Ovary (tissue), 9 donors: ENCODE data around the gene FAM120B. TPM values are rescaled to one million over a fixed set of nuclear protein-coding genes. Genes with fewer than 3 reads are reported as not detected.
A peak's percentile ranks its signal among the peaks of the same experiment; 100 is the strongest.

Source experiments
- DNase-seq, 5 donors: peaks; one replicate each; pipeline ENCODE4 v3.0.0-alpha.2; 2019 to 2020
- H3K27ac ChIP-seq, 2 donors: fragments of 200-600 bp; one replicate each; pipeline versions ENCODE4 v1.5.1 to v1.8.0; 2019 to 2022
- H3K27me3 ChIP-seq: fragments of 200-600 bp; one replicate; pipeline ENCODE4 v1.8.0; 2022
- H3K36me3 ChIP-seq: fragments of 200-600 bp; sonication (generic); one replicate; pipeline ENCODE4 v1.5.1; 2019
- H3K4me1 ChIP-seq: one replicate; pipeline ENCODE4 v1.8.1; 2013; ENCODE audit warnings: mild to moderate bottlenecking, moderate library complexity; ENCODE audit not compliant: insufficient read depth
- H3K4me3 ChIP-seq: fragments of 200-600 bp; sonication (generic); one replicate; pipeline ENCODE4 v1.5.1; 2017
- H3K9me3 ChIP-seq, 2 donors: fragments of 200-600 bp in 1 of 2; sonication (generic) in 1 of 2; one replicate each; pipeline versions ENCODE4 v1.5.1 to v1.8.1; 2013 to 2019; ENCODE audit warnings: mild to moderate bottlenecking in 1 of 2, moderate library complexity in 1 of 2
- EP300 ChIP-seq: sonication (generic); formaldehyde crosslinking; IDR thresholded peaks from one replicate; pipeline ENCODE4 v1.6.1; 2017; ENCODE audit warnings: antibody characterized with exemption
- POLR2A ChIP-seq: fragments of 450-650 bp; IDR thresholded peaks from one replicate; pipeline ENCODE4 v1.6.1; 2017; ENCODE audit warnings: antibody characterized with exemption, mild to moderate bottlenecking, moderate library complexity
- WGBS, 3 donors: extraction: QIAGEN DNeasy Blood & Tissue Kit in 1 of 3; methylation state at CpG; one replicate each; pipeline versions ENCODE4 v1.1.5 to v1.1.7; 2013 to 2017; 5-methylcytosine and 5-hydroxymethylcytosine counted together
- intact Hi-C, 4 donors: fragments of 100-400 bp; cut with DNase I; formaldehyde crosslinking; loops; one replicate each; pipeline versions ENCODE4 v1.11.0 to v1.15.1; 2022 to 2023
- polyA plus RNA-seq, 2 donors: library from polyadenylated mRNA; stranded (reverse); fragments of 200-250 nt in 1 of 2; fragments of 350-450 nt in 1 of 2; fragmentation: Illumina TruSeq in 1 of 2; extraction: RNeasy Lipid Tissue Mini Kit (QIAGEN cat#74804) in 1 of 2; gene quantifications; one replicate each; pipeline ENCODE4 v1.2.3, GENCODE V29; 2013 to 2014
- total RNA-seq, 7 donors: library from RNA; depleted of rRNA in 2 of 7; stranded (reverse); fragments of >200 nt in 2 of 7; fragmentation: NEBNext Ultra II Directional in 3 of 7; extraction: Animal tissue kit (Norgen Biotek cat#: 25700) in 3 of 7; gene quantifications; one replicate each; pipeline versions ENCODE4 v1.1.0 to v1.2.4, GENCODE V29; 2016 to 2023
- TF ChIP-seq, protein P1 (sequence below), 3 donors: fragments of 450-650 bp in 2 of 3; fragments of 200-600 bp in 1 of 3; IDR thresholded peaks; one replicate each; pipeline versions ENCODE4 v1.5.1 to v1.8.0; 2016 to 2022; ENCODE audit warnings: antibody characterized with exemption in 3 of 3, mild to moderate bottlenecking in 1 of 3
- donor health status: DM: no; HTN: no; CAD: no; lungs with moderate emphysema.
- donor health status: DM: no; HTN: no; CAD: no.
- donor health status: Bipolar disorder and iron deficiency.
- donor health status: DM: yes; HTN: yes; CAD: no.
- donor health status: DM: no; HTN: no; CAD: no.
- donor health status: DM: yes; HTN: yes; CAD: no.

FAM120B gene
- total and polyA plus RNA-seq, 9 donors = 10.6 to 39.3 (median 28.4) TPM

- Histone ChIP-seq H3K4me1 (peaks cover 30% of the 10 kb centered on the region), H3K27ac (no peak overlapping the region), H3K36me3 (no peaks in the 10 kb centered on the region), H3K9me3 (no peaks in the 10 kb centered on the region), H3K4me3 (peak overlapping the region; percentile 40), H3K27me3 (peaks cover 3% of the 10 kb centered on the region)
- DNase-seq = no peak
- WGBS, 3 donors = 11 to 14% (median 12%) methylated on average over 11 of the region's 11 CpGs
- intact Hi-C loops = loop anchor here in 2 of 4 donors (5.0 to 10.0 kb wide), 2 partner anchors 457 to 500 kb away; no protein-coding TSS in a partner anchor
- TF ChIP-seq, protein P1, sequence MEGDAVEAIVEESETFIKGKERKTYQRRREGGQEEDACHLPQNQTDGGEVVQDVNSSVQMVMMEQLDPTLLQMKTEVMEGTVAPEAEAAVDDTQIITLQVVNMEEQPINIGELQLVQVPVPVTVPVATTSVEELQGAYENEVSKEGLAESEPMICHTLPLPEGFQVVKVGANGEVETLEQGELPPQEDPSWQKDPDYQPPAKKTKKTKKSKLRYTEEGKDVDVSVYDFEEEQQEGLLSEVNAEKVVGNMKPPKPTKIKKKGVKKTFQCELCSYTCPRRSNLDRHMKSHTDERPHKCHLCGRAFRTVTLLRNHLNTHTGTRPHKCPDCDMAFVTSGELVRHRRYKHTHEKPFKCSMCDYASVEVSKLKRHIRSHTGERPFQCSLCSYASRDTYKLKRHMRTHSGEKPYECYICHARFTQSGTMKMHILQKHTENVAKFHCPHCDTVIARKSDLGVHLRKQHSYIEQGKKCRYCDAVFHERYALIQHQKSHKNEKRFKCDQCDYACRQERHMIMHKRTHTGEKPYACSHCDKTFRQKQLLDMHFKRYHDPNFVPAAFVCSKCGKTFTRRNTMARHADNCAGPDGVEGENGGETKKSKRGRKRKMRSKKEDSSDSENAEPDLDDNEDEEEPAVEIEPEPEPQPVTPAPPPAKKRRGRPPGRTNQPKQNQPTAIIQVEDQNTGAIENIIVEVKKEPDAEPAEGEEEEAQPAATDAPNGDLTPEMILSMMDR (IDR thresholded peaks at IDR 0.05) = no peak
- TF ChIP-seq EP300 = no peak
- no peak for TF ChIP-seq POLR2A
These were observed 14.5 kb upstream of the FAM120B start for GRCh38 chr6:170292111-170292406.

DNA sequence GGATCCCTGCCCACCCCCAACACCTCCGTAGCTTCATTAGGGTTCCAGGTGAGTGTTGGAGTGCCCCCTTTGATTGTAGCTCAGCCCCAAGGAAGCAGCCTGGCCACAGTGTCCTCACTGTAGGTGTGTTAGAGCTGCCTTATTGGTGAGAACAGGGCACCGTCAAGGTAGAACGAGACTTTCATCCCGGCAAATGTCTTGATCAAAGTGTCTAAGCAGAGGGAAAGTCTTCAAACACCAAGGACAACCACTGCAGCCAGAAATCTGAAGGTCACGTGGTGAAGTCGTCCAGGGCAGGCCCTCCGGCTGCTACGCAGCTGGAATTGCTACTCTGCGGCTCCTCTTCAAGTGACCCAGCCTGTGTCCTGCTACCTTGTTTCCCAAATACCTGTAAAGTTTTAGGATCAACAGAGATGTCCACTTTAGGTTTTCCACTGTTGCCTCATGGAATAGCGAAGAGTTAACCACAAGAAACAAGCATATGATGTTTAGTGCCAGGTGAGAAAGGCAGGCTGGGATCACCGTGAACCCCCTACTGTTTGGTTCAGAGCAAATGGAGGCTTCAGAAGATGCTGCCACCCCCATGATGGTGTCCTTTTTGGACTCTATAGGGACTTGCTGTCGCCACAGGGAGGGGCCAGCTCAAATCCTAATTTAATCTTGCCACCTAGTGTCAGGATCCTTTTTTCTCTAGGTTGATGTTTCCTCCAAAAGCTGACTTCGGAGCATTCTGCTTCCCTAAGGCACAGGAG, 14.0 kb upstream of the FAM120B start:
- Histone ChIP-seq H3K27me3 (peaks cover 3% of the 10 kb centered on the region), H3K9me3 (no peaks in the 10 kb centered on the region), H3K27ac (no peak overlapping the region), H3K4me1 (peaks cover 26% of the 10 kb centered on the region), H3K4me3 (no peak overlapping the region), H3K36me3 (no peaks in the 10 kb centered on the region)
- intact Hi-C loops = loop anchor here in 2 of 4 donors (5.0 to 10.0 kb wide), 2 partner anchors 458 to 500 kb away; no protein-coding TSS in a partner anchor
- 11 to 15% (median 13%) methylated on average over 13 of the region's 13 CpGs for WGBS, 3 donors
- TF ChIP-seq POLR2A = no peak
- TF ChIP-seq, protein P1 (IDR thresholded peaks at IDR 0.05) = peak in 1 of 3 donors; percentile 15
- peak in 1 of 5 donors; percentile 18 for DNase-seq

DNA sequence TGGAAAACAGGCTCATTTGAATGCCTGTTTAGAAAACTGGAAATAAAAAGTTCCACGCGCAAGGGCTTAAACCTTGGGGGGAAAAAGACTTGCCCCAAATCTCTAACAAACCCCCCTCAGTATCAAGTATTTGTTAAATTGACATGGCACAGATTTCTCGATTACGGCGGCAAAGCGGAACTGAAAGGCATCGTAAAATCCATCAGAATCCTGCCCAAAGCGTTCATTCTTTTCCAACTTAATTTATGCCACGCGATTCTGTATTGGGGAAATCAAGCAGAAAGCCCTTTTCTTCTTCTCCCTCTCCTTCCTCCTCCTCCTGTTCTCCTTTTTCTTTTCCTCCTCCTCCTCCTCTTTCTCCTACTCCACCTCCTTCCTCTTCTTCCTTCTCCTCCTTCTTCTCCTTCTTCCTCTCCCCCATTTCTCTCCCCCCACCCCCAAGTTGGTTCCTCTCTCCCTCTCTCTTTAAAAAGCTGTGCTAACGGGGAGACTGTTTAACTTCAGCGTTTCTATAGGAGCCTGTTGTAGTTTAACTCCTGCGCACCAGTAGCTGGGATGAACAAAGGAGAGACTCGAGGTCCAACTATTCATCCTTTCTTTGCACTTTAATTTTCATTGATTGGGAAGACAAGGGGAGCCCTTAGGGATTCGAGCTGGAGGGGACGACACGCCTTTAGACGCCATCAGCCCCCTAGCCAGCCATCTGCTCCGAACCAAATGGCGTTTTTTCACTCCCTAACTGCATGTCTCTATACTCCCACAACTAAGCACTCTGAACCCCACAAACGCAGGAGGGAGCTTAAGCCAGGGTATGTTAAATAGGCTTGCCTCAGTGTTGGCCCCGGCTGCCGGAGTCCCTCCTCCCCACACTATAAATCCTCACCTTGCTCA, 13.0 kb upstream of the FAM120B start:
- DNase-seq = no peak
- TF ChIP-seq EP300 (no peak), POLR2A (no peak)
- TF ChIP-seq, protein P1 (IDR thresholded peaks at IDR 0.05) = no peak
- Histone ChIP-seq H3K27me3 (peaks cover 3% of the 10 kb centered on the region), H3K27ac (no peak overlapping the region), H3K4me1 (peaks cover 25% of the 10 kb centered on the region), H3K9me3 (no peaks in the 10 kb centered on the region), H3K36me3 (no peaks in the 10 kb centered on the region), H3K4me3 (no peak overlapping the region)
- WGBS, 3 donors = 17 to 21% (median 19%) methylated on average over 23 of the region's 23 CpGs
- intact Hi-C loops = loop anchor here in 2 of 4 donors (5.0 to 10.0 kb wide), 2 partner anchors 459 to 501 kb away; no protein-coding TSS in a partner anchor

GRCh38 chr6:170294298-170294730, 12.2 kb upstream of the FAM120B start:
- H3K36me3 ChIP-seq = no peaks in the 10 kb centered on the region
- intact Hi-C loops = loop anchor here in 2 of 4 donors (5.0 to 10.0 kb wide), 2 partner anchors 460 to 502 kb away; no protein-coding TSS in a partner anchor
- 33 to 41% (median 40%) methylated on average over 2 of the region's 2 CpGs for WGBS, 3 donors
- no peak for DNase-seq
- TF ChIP-seq POLR2A = no peak
- TF ChIP-seq, protein P1 (IDR thresholded peaks at IDR 0.05) = no peak
- no peak for TF ChIP-seq EP300
- no peak overlapping the region for H3K27ac ChIP-seq
- H3K9me3 ChIP-seq = no peaks in the 10 kb centered on the region
- H3K4me1 ChIP-seq = peaks cover 25% of the 10 kb centered on the region
- H3K27me3 ChIP-seq = peaks cover 3% of the 10 kb centered on the region
- no peak overlapping the region for H3K4me3 ChIP-seq
